HG03139 (cell line): ENCODE results near the gene SLC5A6.
"Not testable (repeated sequence)": the region's sequence is repeated elsewhere in the genome, so short reads cannot be mapped to it uniquely, and the experiment has no call there.

Source experiments
- ATAC-seq: cut with Tn5 transposase; IDR thresholded peaks from one replicate; pipeline ENCODE4 v1.9.1; 2021; ENCODE audit not compliant: unreplicated experiment

The SLC5A6 gene

DNA sequence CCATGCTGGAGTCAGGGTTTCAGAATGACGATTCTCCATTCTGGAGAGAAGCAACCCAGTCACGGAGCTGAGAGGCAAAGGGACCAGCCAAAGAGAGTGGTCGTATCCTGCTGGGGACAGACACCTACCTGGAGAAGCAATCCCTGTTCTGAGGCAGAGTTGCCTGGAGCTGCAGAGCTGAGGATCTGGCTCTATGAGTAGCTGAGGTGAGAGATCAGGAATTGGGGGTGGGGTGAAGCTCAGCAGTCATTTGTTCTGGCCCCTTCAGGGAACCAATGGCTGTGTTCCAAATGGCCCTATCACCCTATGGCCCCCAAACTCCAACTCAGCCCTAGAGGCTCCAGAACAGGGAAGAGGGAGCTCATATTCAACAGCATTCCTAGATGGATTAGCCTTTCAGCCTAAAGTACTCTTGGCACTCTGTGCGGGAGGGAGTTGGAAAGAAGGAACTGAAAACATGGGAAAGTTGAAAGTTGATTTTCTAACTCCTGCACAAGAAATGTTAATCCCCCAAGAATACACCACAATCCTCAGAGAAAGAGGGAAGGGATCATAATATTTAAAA is 3.5 kb downstream of the SLC5A6 start:
- ATAC-seq: no peak

DNA sequence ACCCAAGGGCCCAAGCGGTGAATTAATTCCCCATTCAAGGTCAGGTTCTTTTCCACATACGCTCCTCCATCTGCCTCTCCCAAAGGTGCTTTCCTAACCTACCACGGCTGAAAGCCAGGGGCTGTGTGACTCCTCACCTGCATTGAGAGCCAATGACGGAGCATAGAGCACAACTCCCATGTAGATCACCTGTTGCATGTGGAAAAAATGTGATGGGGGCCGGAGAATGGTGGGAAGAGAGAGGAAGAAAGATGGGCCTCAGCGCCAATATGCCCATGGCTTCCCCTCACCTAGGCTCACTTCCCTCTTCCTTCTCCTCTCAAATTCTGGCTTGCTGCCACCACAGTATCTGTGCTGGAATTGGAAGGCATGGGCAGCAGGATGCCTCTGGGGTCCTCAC is 5.7 kb downstream of the SLC5A6 start:
- ATAC-seq: no peak

DNA sequence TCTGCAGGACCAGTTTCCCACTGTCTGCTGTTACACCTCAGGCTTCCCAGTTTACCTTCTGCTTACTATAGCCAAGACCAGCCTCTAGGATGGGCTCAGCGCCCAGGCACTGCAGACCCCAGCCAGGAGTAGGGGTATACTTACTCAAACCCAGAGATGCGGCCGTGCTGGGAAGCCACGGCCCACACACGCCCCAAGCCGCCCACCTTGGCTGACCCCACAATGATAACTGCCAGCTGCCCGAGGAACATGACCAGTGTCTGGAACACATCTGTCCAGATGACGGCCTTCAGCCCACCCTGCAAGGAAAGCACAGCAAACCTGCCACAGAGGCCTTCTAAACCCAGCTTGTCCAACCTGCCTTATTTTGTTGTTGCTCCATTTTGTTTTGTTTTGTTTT is 6.9 kb downstream of the SLC5A6 start:
- no peak for ATAC-seq

DNA sequence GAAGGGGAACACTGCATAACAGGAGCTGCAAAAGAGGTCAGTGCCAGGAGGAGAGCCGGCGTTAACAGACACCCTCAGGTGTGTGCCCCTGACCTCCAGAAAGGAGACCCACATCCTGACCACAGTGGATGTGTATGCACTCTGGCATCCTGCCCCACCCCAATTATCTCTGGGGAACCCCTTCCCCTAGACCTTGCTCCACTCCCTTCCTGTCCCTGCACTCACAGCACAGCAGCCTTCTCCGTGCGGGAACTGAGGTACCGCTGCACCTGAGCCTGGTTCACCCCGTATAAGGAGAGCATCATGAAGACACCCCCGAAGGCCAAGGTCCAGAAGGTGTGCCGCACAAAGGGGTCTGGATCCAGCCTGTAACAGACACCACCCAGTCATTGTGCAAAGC is 7.5 kb downstream of the SLC5A6 start:
- no peak for ATAC-seq

DNA sequence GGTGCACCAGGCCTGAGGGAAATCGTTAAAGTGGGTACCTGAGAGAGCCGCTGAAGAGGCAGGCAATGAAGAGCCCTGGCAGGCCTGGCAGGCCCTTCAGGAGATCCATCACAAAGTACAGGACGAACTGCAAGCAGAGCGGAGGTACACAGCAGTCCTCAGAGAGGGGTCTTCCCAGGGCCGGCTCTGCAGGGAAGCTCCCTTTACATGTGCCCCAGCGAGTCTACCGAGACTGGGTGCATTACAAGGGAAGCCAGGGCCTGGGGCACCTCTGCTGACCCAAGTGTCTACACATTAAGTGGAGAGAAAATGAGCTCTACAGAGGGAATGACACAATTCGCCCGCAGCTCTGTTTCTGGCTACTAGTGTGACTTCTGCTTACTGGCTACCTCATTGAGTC is 8.3 kb downstream of the SLC5A6 start:
- ATAC-seq: no peak

DNA sequence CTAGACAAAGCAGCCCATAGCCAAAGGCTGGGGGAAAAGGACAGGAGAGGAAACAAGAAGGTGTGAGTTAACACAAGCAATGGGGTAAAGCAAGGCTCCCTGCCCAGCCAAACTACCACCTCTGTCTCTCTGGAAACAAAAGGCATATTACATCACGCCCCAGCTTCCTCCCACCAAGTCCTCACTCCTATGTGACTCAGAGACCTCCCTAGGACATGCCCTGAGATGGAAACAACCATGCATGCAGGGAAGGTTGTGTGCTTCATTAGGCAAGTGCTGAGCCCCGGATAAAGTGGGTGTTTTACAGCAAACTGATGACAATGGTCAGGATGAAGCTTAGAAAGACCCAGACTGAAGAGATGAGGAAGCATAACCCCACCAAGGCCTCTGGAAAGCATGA is 9.2 kb downstream of the SLC5A6 start:
- ATAC-seq: no peak

DNA sequence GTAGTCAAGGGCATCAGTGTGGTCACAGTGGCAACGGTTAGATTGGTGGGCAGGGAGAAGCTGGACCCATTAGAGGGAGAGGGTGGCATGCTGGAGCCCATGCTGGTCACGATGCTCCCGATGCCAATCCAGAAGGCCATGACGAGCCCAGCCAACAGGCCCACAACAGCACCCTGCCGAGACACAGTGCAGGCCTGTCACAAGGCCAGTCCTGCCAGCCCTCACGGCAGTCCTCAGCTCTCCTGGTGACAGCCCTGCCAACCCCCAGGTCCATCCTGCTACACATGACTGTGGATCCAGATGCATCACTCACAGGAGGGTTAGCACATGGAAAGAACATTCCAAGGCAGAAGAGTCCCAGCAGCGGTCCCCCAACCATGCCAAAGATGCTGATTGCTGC is 10.4 kb downstream of the SLC5A6 start:
- ATAC-seq: no peak

DNA sequence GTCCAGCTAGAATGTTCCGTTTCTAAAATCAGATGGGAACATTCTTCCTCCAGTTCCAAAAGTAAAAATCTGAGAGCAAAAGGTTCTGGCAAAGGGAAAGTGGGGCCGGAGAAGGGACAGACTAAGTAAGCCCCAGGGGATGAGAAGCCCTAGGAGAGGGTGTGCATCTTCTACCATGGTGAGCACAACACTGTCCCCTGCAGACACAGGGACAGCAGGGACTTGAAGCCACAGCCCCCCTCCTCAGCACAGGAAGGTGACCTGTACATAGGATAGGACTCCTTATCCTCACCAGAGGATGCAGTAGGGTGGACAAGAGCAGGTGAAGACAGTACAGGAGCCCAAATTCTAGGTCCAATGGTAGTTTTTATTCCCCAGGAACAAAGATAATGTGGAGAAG is 12.8 kb downstream of the SLC5A6 start:
- ATAC-seq: no peak

DNA sequence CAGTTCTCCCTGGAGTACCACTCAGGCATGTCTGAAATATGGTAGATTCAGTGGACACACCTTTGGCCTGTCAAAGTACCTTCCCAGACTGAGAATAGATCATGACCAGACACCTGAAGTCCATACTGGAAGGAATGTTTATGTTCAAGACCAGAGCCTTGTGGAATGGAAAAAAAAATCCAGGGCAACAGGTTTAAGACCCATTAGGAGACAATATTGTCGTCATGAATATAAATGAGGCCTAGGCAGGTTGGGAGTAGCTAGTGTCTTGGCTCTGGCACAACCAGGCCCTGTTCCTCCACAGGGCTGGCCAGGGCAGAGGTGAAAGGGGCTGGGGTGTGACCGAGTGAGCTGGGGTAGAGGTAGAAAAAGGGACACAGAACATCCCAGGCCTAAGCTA is 13.4 kb downstream of the SLC5A6 start:
- no peak for ATAC-seq

DNA sequence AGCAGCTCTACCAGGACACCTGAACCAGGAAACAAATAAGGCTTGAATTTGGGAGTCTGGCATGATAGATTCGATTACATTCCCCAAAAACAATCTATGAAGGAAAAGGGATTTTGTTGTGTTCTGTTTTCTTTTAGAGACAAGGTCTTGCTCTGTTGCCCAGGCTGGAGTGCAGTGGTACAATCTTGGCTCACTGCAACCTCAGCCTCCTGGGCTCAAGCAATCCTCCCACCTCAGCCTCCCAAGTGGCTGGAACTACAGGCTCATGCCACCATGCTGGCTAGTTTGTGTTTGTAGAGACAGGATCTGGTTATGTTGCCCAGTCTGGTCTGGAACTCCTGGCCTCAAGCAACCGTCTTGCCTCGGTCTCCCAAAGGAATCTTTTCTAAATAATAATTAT is 14.0 kb downstream of the SLC5A6 start:
- not testable (repeated sequence) for ATAC-seq

DNA sequence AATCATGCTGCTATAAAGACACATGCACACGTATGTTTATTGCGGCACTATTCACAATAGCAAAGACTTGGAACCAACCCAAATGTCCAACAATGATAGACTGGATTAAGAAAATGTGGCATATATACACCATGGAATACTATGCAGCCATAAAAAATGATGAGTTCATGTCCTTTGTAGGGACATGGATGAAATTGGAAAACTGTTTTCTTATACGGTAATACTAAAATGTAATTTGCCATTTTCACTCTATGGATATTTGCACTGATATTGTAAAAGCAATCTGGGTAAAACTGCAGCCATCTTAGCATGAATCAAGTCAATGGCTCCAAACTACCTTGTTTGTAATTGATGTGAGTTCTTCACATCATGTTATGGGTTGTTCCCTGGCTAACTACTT is 16.3 kb downstream of the SLC5A6 start:
- ATAC-seq: not testable (repeated sequence)

DNA sequence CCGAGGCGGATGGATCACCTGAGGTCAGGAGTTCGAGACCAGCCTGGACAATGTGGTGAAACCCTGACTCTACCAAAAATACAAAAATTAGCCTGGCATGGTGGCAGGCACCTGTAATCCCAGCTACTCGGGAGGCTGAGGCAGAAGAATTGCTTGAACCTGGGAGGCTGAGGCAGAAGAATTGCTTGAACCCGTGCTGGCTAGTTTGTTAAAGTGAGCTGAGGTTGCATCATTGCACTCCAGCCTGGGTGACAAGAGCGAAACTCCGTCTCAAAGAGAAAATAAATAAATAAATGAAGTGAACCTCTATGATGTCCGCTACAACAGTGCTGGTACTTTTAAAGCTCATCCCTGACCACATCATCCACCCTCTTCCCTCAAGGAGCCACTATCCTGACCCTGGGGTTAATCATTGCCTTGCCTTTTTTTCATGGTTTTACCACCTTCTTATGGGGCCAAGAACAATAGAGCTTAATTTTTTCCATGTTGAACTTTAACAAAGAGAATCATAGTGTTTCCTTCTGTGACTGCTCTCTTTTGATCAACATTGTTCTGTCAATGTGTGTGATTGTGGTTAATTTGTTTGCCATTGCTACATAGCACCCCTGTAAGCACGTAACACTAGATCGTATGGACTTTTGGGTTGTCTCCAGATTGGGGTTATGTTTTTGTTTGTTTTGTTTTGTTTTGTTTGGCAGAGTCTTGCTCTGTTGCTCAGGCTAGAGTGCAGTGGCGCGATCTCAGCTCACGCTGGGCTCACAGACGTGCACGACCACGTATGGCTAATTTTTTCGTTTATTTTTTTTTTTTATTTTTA is 17.3 kb downstream of the SLC5A6 start:
- no peak for ATAC-seq

DNA sequence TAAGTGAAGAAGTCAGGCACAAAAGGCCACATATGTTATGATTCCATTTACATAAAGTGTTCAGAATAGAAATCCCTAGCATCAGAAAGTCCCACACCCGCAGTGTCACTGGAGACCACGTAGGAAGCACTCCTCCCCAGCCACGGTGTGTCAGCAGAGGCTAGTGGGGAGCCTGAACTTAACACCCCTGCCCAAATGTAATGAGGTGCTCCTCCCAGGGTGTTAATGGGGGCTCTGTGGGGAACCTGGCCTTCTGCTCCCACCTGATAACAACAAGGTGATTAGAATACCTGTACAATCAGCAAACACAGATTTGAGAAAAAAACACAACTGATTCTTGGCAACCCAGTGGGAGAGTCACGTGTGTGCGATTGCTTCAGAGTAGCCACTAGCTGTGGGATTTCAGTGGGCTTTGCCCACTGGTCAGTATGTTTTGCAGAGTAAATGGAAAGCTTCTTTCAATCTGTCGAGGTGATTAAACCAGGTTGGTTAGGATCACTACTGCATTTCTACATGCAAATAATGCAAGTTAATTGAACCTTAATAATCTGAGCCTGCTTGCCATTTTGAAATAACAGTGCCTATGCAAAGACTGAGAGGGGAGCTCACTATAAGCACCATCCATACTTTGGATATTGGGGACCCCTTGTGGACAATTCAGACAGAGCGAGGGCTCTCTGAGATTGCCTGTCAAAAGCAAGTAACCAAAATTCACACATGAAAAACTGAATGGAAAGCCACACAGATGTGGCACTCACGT is 20.8 kb downstream of the SLC5A6 start:
- ATAC-seq: no peak

DNA sequence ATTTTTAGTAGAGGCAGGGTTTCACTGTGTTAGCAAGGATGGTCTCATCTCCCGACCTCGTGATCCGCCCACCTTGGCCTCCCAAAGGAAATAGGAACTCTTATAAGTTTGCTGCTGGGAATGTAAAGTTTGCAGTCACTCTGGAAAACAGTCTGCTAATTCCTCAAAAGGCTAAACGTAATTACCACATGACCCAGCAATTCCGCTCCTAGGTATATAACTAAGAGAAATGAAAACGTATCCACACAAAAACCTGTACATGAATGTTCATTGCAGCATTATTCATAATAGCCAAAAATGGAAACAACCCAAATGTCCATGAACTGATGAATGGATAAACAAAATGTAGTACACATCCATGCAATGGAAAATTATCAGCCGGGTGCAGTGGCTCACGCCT is 22.1 kb downstream of the SLC5A6 start:
- ATAC-seq: no peak

DNA sequence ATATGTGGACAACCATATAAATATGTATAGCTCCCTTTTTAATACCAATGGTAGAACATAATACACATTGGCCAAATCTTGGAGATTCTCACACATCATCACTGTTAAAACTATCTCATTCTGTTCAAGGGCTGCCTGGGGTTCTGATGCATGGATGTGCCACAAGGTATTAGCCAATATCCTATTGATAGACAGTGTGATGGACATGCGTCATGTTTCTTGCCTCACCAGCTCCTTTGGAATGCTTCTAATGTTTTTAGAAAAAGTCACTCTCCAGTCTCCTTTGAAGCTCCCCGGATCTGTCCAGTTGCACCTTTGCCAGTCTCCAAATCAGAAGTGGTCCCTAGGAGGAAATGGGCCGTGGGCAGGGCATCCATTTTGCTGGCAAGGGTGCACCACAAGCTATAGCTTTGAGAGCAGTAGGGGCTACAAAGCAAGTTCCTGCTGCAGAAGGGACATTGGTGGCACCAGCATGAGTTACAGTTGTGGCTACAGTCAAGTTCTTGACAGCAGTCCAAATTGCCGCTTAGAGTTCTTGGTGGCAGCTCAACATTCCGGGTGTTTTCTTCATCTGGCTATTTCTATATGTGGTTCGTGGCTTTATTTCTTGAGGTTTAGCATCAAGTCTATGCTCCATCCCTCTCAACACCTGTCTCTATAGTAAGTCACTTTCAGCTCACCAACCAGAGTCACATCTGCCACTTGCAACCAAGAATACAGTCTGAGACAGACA is 25.3 kb downstream of the SLC5A6 start:
- no peak for ATAC-seq

DNA sequence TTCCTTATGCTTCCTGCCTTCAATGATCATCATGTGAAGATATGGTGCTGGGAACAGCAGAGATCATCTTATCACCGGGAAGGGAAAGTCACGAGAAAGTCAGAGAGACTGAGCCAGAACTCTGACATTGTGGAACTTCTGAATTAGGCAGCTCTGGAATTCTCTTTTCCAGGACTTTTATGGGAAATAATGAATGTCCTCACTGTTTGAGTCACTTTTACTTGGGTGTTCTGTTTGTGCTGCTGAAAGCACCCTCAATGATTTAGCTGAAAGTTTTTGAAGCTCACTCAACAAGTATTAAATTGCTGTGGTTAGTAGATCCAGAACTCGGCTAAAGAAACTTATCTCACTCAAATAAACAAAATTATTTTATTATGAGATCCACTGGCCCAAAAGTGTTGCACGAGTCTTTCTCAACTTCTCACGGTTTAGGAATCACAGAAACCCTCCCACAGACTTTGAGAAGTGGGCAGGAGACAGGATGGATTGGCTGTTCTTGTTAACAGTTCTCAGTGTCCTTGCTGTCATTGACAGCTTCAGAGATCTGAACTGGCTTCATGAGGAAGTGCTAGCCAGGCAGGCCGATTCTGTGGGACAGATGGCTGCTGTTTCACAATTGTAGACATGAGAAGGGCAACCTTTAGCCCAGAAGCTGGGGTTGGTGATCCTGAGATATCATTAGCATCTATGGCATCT is 26.6 kb downstream of the SLC5A6 start:
- no peak for ATAC-seq

DNA sequence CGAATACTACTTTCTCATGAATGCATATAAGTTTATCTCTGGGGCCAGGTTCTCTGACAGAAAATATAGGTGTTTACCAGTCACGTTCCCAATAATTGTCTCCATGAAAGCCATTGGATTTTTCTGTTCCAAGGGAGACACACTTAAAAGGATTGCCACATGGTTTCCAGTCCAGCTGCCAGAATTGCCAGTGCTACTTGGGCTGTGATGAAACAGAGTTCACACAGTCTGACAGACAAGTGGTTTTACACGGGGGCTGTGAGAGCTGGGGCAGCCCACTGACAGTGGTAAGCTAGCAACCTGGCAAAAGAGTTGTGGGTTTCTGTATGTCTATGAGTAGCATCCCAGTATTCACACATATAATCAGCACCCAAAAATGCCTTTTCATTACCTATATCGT is 28.0 kb downstream of the SLC5A6 start:
- no peak for ATAC-seq

DNA sequence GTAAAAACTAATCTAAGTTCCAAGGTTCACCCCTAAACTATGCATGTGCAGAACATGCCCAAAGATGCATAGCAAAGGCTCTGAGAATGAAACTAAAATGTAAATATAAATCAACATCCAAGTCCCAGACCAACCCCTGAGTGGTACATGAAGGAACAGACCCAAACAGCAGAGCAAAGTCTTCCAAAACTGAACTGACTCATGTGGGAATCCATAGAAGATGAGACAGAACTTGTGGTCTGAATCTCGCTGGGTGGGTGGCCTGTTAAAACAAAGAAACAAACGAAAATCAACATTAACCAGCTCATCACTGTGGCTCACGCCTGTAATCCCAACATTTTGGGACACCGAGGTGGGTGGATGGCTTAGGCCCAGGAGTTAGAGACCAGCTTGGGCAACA is 29.7 kb downstream of the SLC5A6 start:
- no peak for ATAC-seq

DNA sequence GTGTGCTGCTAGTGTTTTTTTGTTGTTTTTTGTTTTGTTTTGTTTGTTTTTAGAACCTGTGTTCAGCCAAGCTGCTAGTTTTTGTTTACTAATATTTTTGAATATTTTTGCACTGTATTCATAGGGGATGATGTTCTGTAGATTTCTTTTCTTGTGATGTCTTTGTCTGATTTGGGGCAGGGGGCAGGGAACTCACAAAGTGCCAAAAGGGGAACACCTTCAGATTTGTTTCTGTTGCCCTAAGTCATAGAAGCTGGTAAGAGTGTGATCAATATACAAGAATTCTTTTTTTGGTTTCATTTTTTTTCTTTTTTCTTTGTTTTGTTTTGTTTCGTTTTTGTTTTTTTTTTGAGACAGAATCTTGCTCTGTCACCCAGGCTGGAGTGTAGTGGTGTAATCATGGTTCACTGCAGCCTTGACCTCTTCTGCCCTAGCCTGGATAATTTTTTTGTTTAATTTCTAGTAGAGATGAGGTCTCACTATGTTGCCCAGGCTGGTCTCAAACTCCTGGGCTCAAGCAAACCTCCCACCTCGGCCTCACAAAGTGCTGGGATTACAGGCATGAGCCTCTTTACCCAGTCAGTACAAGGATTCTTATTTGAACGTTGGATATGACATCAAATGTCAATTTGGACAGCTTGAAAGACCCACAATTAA is 32.6 kb downstream of the SLC5A6 start:
- no peak for ATAC-seq

DNA sequence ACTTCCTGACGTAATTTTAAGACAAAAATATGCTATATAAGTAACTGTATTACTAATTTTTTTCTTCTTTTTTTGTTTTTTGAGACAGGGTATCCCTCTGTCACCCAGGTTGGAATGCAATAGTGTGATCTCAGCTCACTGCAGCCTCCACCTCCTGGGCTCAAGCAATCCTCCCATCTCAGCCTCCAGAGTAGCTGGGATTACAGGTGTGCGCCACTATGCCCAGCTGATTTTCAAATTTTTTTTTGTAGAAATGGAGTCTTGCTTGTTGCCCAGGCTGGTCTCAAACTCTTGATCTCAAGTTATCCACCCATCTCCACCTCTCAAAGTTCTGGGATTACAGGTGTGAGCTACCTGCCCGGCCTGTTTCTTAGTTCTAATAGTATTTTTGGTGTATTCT is 33.6 kb downstream of the SLC5A6 start:
- no peak for ATAC-seq
